Left renal cortex interstitium (tissue), 4 donors: ENCODE results near the gene ZNF532. TPM values are rescaled to one million over a fixed set of nuclear protein-coding genes. Genes with fewer than 3 reads are reported as not detected.

Experiments
- DNase-seq, 4 donors: peaks; one replicate each; pipeline ENCODE4 v3.0.0-alpha.2; 2013; ENCODE audit warnings: low read depth in 4 of 4, low spot score in 2 of 4, missing footprints in 1 of 4
- polyA plus RNA-seq, 4 donors: library from polyadenylated mRNA; unstranded; fragments of 120-200 nt; gene quantifications; one replicate each; pipeline ENCODE4 v1.2.1, GENCODE V29; 2013; ENCODE audit not compliant: insufficient read length in 4 of 4

ZNF532 gene
- polyA plus RNA-seq, 4 donors: 95.0 to 106 (median 101) TPM

DNA sequence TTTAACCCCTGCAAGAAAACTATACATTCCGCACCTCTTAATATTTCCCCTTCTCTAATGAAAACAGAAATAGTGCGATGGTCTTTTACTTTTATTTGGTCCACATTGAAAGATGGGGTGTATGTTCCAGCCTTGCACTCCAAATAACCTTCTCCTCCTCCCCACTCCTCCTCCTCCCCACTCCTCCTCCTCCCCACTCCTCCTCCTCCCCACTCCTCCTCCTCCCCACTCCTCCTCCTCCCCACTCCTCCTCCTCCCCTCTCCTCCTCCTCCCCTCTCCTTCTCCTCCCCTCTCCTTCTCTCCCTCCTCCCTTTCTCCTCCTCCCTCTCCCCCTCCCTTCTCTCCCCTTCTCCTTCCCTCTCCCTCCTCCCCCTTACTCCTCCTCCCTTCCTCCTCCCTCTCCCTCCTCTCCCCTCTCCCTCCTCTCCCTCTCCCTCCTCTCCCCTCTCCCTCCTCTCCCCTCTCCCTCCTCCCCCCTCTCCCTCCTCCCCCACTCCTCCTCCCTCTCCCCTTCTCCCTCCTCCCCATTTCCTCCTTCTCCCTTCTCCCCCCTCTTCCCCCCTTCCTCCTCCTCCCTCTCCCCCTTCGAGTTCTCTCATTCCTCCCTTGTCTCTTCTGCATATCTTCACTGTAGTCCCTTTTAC lies 70.4 kb downstream of the ZNF532 start:
- no peak for DNase-seq

- no peak for DNase-seq
Measured at GRCh38 chr18:58937071-58937886, 72.6 kb downstream of the ZNF532 start.

GRCh38 chr18:58937887-58938267 lies 73.2 kb downstream of the ZNF532 start:
- DNase-seq: no peak

DNA sequence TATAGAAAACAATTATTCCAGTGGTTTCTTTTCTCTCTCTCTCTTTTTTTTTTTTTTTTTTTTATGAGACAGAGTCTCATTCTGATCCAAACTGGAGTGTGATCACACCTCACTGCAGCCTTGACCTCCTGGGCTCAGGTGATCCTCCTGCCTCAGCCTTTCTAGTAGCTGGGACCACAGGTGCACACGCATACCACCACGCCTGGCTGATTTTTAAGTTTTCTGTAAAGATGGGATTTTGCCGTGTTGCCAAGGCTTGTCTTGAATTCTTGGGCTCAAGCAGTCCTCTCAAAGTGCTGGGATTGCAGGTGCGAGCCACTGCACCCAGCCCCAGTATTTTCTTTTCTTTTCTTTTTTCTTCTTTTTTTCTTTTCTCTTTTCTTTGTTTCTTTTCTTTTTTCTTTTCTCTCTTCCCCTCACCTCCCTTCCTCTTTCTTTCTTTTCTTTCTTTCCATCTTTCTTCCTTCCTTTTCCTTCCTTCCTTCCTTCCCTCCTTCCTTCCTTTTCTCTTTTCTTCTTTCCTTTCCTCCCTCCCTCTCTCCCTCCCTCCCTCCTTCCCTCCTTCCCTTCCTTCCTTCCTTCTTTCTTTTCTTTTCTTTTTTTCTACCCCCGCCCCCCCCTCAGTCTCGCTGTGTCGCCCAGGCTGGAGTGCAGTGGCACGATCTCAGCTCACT lies 76.9 kb downstream of the ZNF532 start:
- DNase-seq: no peak

GRCh38 chr18:58943896-58944295 lies 79.2 kb downstream of the ZNF532 start:
- no peak for DNase-seq

DNA sequence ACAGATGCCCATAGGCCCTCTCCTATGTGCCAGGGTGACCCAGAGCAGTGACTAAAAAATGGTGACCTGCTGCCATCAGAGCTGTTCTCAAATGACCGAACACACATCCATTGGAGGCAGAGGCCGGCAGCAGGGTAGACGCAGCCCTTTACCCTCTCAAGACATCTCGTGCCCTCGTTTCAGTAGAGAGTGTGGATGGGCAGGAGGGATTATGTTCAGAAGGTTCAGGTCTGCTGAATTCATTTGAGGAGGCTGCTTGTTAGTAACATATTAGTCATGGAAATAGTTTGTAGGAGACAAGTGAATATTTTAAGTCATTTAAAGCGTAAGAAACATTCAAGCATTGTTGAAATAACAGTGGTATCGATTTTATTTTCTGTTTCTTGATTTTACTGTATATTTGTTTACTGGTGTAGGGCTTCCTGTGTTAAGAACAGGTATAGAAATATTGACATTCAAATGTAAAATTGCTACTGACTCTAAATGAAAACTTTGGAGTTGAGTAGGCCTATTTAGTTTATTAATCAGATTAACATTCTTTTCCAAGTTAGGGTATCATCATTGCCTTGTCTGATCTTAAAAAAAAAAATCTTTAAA lies 82.6 kb downstream of the ZNF532 start:
- no peak for DNase-seq

- no peak for DNase-seq
Measured at GRCh38 chr18:58949031-58949430, 84.4 kb downstream of the ZNF532 start.

DNA sequence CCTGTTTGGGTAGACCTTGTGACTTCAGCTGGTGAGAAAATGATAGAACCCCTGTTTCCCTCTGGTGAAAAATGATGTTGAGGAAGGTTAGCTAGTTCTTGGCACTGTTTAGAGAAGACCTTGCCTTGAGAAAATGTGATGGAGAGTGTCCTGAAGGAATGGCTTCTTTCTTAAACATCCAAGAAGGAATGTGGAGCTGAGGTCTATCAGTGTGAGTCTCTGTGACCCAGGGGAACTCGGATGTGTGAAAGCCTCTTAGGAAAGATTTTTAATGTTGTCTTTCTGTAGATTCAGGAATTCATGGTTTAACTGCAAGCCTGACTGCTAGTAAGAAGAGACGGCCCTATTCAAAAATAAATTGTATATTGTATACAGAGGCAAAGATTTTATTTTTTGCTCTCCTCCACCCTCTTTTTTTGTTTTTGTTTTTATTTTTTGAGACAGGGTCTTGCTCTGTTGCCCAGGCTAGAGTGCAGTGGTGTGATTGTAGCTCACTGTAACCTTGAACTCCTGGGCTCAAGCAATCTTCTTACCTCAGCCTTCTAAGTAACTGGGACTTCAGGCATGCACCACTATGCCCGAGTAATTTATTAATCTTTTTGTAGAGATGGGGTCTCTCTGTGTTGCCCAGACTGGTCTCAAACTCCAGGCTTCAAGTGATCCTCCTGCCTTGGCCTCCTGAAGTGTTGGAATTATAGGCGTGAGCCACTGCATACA lies 87.5 kb downstream of the ZNF532 start:
- no peak for DNase-seq

DNA sequence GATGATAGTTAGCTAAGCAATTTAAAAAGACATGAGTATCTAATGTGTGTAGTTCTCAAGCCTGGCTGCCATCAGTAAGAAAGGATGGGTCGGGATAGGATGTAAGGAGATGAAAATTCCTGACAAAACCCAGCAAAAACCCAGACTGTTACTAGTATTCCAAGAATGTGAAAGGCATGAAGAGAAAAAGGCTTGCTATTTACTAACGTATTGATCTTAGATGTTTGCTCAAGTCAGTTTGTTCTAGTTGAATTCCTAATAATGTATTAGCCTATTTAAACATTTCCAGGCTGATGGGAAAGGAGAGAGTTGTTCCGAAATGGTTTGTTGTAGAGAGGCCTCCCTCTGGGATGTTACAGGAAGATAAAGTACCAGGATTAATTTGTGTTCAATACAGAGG lies 88.2 kb downstream of the ZNF532 start:
- no peak for DNase-seq

DNA sequence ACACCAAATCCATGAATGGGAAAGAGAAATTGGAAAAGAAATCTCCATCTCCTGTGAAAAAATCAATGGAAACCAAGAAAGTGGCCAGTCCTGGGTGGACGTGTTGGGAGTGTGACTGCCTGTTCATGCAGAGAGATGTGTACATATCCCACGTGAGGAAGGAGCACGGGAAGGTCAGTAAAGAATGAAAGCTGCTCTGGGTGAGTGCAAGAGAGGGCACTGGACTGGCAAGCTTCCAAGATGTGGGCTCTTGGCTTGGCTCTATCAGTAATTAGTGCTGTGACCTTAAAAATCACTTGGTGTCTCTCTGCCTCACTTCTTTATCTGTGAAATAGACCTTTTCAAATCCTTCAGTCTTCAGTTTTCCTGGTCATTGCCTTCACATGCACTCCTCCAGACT lies 89.0 kb downstream of the ZNF532 start:
- no peak for DNase-seq

DNA sequence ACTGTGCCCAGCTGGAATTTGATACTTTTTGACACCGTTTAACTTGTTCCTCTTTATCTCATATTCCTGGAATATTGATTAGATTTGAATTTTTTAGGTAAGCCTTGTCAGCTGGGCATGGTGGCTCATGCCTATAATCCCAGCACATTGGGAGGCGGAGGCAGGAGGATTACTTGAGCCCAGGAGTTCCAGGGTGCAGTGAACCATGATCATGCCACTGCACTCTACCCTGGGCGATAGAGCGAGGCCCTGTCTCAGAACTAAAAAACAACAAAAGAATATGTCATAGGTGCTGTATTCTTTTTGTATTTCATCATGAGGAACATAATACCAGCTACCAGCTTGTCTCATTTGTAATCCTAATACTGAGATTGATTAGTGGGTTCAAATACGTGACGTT lies 90.3 kb downstream of the ZNF532 start:
- DNase-seq: no peak

DNA sequence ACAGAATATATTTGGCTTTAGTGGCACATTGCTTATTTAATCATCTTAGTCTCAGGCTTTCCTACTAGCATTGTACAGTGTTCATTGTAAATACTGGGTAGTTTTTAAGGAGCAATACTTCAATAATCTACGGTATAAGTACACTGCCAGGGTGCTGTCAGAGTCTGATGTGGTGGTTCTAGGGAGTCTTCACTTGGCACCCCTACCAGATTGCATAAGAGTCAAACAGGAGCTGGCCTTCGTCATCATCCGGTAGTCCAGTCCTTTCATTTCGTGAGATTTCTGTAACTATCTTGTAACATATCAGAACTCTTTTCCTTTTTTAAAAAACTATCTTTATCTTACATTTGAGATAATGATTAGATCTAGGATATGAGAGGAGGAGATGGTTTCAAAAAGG lies 91.1 kb downstream of the ZNF532 start:
- DNase-seq: no peak

DNA sequence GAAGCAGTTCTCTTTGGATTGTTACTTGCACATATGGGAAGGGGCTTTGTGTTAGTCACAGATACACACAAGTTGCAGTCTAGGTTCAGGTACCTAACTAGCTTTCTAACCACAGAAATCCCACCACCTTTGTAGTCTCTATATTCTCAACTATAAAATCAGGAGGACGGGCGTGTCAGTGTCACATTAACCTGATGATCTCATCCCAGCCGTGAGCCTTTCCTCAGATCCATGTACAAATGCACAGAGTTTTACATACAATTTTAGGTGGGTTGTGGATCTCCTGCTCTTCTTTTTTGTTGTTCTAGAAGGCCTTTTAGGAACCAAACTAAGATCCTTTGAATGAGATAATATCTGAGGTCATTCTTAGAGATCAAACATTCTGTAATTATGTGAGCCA lies 94.0 kb downstream of the ZNF532 start:
- DNase-seq: no peak

- DNase-seq: no peak
Measured at GRCh38 chr18:58960508-58960907, 95.8 kb downstream of the ZNF532 start.

DNA sequence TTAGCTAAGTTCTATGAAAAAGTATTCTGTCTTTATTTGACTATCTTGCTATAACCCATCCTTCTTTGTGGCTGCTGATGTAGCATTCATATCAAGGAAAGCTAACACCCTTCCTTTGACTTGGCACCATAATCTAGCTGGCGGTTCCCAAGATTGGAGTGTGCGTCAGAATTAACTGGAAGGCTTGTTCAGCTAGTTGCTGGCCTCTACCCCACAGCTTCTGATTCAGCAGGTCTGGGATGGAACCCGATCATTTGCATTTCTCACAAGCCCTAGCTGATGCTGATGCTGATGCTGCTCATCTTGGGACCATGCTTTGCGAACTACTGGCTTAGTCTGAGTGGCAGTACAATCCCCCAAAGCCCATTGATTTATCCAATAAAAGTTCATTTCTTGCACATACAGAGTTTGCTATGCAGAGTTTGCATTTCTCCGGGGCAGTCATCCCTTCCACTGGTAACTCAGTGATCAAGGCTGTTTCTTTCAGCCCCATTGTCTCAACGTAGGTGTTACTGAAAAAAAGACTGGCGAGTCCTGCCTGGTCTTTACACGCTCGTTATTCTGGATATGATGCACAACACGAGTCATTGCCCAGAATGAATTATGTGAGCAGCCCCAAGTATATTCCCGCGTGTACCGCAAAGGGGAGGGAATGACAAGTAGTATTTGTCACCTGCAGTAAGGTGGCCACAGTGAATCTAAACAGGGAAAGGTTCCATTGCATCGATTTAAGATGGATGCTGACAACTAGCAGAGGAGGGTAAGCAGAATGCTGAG lies 96.5 kb downstream of the ZNF532 start:
- no peak for DNase-seq

DNA sequence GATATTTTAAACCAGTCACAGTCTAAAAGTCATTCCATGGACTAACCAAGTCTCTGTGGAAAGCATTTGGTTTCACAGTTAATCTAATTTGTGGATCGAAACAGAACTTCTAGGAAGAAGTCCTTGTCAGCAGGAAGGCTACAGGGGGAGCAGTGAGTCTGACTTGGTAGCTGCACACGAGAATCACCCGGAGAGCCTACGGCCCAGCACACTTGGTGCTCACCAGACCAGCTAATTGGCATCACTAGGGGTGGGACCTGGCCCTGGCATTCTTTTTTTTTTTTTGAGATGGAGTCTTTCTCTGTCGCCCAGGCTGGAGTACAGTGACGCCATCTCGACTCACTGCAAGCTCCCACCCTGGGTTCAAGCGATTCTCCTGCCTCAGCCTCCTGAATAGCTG lies 97.7 kb downstream of the ZNF532 start:
- no peak for DNase-seq

- DNase-seq: no peak
Measured at GRCh38 chr18:58965291-58966004, 100.8 kb downstream of the ZNF532 start.

DNA sequence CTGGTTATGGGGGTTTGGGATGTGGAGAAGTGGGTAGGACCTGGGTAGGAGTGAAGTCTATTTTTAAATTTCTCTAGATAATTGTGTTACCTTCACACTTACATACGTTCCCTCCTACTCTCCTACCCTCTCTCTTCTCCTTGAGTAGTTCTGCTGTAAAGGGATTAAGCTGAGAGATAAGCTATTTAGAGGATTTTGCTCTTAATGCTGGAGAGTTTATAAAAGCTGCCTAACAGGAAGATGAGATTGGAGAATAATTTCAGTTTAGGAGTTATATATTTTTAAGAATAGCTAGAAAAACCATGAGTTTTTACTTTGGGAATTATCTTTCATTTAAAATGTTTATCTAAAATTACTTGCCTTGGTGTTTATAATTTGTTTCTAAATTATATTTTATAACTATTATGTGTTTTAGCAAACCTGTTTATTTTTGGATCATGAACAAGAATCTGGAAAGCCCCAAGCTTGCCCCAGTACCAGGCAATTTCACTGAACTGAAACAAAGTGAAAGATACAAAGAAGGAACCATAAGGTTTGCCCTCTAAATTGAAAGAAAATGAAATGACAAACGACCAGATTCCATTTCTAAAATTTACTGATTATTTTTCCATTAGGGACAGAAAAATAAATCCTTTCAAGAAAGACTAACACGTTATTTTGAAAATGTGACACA lies 101.5 kb downstream of the ZNF532 start:
- no peak for DNase-seq

DNA sequence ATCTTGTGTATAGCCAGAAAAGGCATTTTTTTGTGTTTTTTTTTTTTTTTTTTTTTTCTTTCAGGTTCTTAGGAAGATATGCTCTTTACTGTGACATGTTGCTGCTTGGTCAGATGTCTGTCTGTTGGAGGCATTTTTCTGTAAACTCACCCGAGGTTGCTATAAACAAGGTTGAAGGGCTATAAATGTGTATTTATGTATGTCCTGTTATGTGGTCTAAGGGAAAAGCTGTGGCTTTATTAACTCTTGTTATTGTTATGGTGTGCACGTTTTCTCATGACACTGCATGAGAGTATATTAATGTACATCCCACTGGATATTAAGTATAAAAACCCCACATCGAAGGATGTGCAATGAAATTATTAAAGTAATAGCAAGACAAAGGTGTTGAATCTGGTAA lies 102.0 kb downstream of the ZNF532 start:
- no peak for DNase-seq
